ENCODE results near the gene APOO. TPM values are rescaled to one million over a fixed set of nuclear protein-coding genes. Genes with fewer than 3 reads are reported as not detected.

The APOO gene
- total RNA-seq, 1 experiment from 2014 or later = 95.3 TPM

GRCh38 chrX:23904096-23904495 lies 3.6 kb downstream of the APOO start:
- H2BK5ac ChIP-seq (ENCODE audit: insufficient read length, low read length) = no peak overlapping the region
- H3K79me1 ChIP-seq (ENCODE audit: insufficient read depth, low read depth, low read length, poor library complexity, severe bottlenecking) = peaks cover 2% of the 10 kb centered on the region
- H4K91ac ChIP-seq (ENCODE audit: insufficient read length, low read depth, low read length) = no peak overlapping the region
- H3K9ac ChIP-seq (ENCODE audit: extremely low read depth, insufficient read length, low read length) = no peak overlapping the region
- H3K27ac ChIP-seq (ENCODE audit: insufficient read length, low read depth, low read length) = no peak overlapping the region
- H4K20me1 ChIP-seq (ENCODE audit: control insufficient read depth, insufficient read depth, insufficient read length) = no peaks in the 10 kb centered on the region
- Mint-ChIP-seq H3K27ac (peak overlapping the region in 2 of 3 experiments; percentile 31 to 37; a peak in 4 of 7 replicates), H3K9me3 (no peaks in the 10 kb centered on the region), H3K4me3 (no peak overlapping the region), H3K36me3 (ENCODE audit: insufficient read depth in 1 of 3, low read depth in 3 of 3) (peaks cover 4 to 9% (median 4%) of the 10 kb centered on the region in 3 experiments; a peak in 5 of 7 replicates), H3K27me3 (ENCODE audit: low read depth) (no peaks in the 10 kb centered on the region), H3K4me1 (peaks cover 34 to 35% of the 10 kb centered on the region in 2 experiments)
- no peak overlapping the region for H3K56ac ChIP-seq (ENCODE audit: insufficient read length, low read depth, low read length)
- no CpG with 5 or more reads among the region's 2 CpGs for WGBS (ENCODE audit: extremely low coverage, insufficient read length, low lambda C conversion rate)
- H3K4me2 ChIP-seq (ENCODE audit: insufficient read depth, insufficient read length, low read length) = no peak overlapping the region
- H2BK15ac ChIP-seq (ENCODE audit: low read depth, low read length) = no peak overlapping the region
- no peak overlapping the region for H3K14ac ChIP-seq (ENCODE audit: insufficient read depth, low read length)
- H2AFZ ChIP-seq (ENCODE audit: low read length) = no peak overlapping the region
- H3K23me2 ChIP-seq (ENCODE audit: insufficient read length, low read depth, low read length, poor library complexity, severe bottlenecking) = no peaks in the 10 kb centered on the region
- H2AK5ac ChIP-seq (ENCODE audit: insufficient read length, low read length) = no peak overlapping the region
- no peak overlapping the region for H4K5ac ChIP-seq (ENCODE audit: insufficient read length, low read depth, low read length)
- H3T11ph ChIP-seq (ENCODE audit: low read length) = no peak overlapping the region
- no peak overlapping the region for H2BK20ac ChIP-seq (ENCODE audit: low read depth, low read length, poor library complexity, severe bottlenecking)
- H3K9me3 ChIP-seq (ENCODE audit: control insufficient read depth, low read depth, low read length) = no peaks in the 10 kb centered on the region
- H2BK12ac ChIP-seq (ENCODE audit: insufficient read length, low read depth, low read length) = no peak overlapping the region
- no peak overlapping the region for H4K8ac ChIP-seq (replicated peaks; ENCODE audit: insufficient read length, low read depth, low read length)
- no peak overlapping the region for H3K23ac ChIP-seq (ENCODE audit: insufficient read length, low read depth, low read length)
- no peak overlapping the region for H3K4ac ChIP-seq (ENCODE audit: low read depth, low read length)
- peak; percentile 39 for DNase-seq
- H3K27me3 ChIP-seq (ENCODE audit: insufficient read depth, low read length) = no peaks in the 10 kb centered on the region
- no peak overlapping the region for H2BK120ac ChIP-seq (ENCODE audit: low read depth, low read length, poor library complexity, severe bottlenecking)
- TF ChIP-seq CTCF (conservative IDR thresholded peaks at IDR 0.05) = no peak
- H3K79me2 ChIP-seq (ENCODE audit: insufficient read depth, low read length) = peaks cover 4% of the 10 kb centered on the region; the same call in 1 of the 2 replicates
- no peak overlapping the region for H3K18ac ChIP-seq (ENCODE audit: insufficient read length, low read depth, low read length)
- peaks cover 3% of the 10 kb centered on the region; the same call in 1 of the 2 replicates for H3K4me1 ChIP-seq (ENCODE audit: insufficient read depth, low read length)

Data from H9 (cell line).